ENCODE measurements around the gene PRKN.

Gene PRKN

DNA sequence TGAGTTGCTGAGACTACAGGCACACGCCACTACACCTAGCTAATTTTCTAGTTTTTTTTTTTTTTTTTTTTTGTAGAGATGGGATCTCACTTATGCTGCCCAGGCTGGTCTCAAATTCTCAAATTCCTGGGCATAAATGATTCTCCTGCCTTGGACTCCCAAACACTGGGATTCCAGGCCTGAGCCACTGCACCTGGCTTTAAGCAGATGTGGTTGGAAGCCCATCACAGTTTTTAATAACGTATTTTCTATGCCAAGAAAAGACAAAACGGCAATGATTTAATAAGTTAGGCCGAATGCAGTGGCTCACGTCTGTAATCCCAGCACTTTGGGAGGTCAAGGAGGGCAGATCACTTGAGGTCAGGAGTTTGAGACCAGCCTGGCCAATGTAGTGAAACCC lies 456.6 kb downstream of the PRKN start:
- TF ChIP-seq ZNF514 (tag by site-specific recombination; IDR thresholded peaks at IDR 0.05) (no peak), SETDB1 (IDR thresholded peaks at IDR 0.05; ENCODE audit: insufficient read length, low read length) (no peak), ZNF404 (tag by site-specific recombination; IDR thresholded peaks at IDR 0.05) (no peak), ZNF138 (tag by site-specific recombination; IDR thresholded peaks at IDR 0.05; ENCODE audit: borderline replicate concordance) (no peak), ZNF302 (tag by site-specific recombination; IDR thresholded peaks at IDR 0.05; ENCODE audit: low read depth) (no peak), GLI2 (tag by site-specific recombination; IDR thresholded peaks at IDR 0.05; ENCODE audit: borderline replicate concordance, low read depth) (no peak), ZEB2 (tag by site-specific recombination; IDR thresholded peaks at IDR 0.05) (no peak), ZNF530 (tag by site-specific recombination; IDR thresholded peaks at IDR 0.05; ENCODE audit: low read depth) (no peak), ZNF670 (tag by site-specific recombination; IDR thresholded peaks at IDR 0.05; ENCODE audit: low read depth) (no peak)
- Histone ChIP-seq H3K4me3 (ENCODE audit: low read depth, low read length) (no peak overlapping the region), H3K4me1 (ENCODE audit: control insufficient read depth, insufficient read depth, low read length) (no peaks in the 10 kb centered on the region), H3K27ac (ENCODE audit: extremely low read depth, low read depth, low read length) (no peak overlapping the region), H3K36me3 (ENCODE audit: control insufficient read depth in 2 of 2, insufficient read depth in 1 of 2, low read length in 2 of 2) (no peaks in the 10 kb centered on the region), H3K9me3 (ENCODE audit: control insufficient read depth, insufficient read depth, low read depth, low read length) (no peaks in the 10 kb centered on the region)
- POLR2A ChIA-PET = no interaction called here
- CTCF ChIA-PET = no interaction called here

DNA sequence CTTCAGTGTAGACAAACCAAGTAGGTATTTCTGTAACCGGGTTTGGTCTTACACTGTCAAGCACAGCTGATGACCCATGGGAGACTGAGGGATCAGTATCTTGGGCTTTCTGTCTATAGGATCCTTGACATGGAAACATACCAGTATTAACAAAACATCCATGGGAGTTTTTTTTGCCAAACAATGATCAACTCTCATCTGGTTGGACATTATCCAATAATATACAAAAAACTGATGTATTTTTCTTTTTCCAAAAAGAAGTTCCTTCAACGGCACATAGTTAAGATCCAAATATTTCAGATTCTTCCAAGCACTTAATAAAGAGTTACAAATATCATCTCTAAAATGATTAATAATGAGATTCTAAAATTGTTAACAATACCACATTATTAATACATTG lies 459.9 kb downstream of the PRKN start:
- H3K36me3 ChIP-seq (ENCODE audit: control insufficient read depth in 2 of 2, insufficient read depth in 1 of 2, low read length in 2 of 2) = no peaks in the 10 kb centered on the region
- no peak overlapping the region for H3K27ac ChIP-seq (ENCODE audit: extremely low read depth, low read depth, low read length)
- H3K9me3 ChIP-seq (ENCODE audit: control insufficient read depth, insufficient read depth, low read depth, low read length) = no peaks in the 10 kb centered on the region
- no peak overlapping the region for H3K4me3 ChIP-seq (ENCODE audit: low read depth, low read length)
- ChIA-PET POLR2A (interaction anchor here (0.5 kb wide), 1 partner anchor 520 kb away, joined by 3 read pairs; no protein-coding TSS in a partner anchor), CTCF (no interaction called here)
- H3K4me1 ChIP-seq (ENCODE audit: control insufficient read depth, insufficient read depth, low read length) = no peaks in the 10 kb centered on the region
- TF ChIP-seq OVOL3 (tag by site-specific recombination; IDR thresholded peaks at IDR 0.05) = no peak
- TF ChIP-seq ZNF660 (tag by site-specific recombination; IDR thresholded peaks at IDR 0.05) = no peak
- no peak for TF ChIP-seq ZNF670 (tag by site-specific recombination; IDR thresholded peaks at IDR 0.05; ENCODE audit: low read depth)
- TF ChIP-seq, protein P1, sequence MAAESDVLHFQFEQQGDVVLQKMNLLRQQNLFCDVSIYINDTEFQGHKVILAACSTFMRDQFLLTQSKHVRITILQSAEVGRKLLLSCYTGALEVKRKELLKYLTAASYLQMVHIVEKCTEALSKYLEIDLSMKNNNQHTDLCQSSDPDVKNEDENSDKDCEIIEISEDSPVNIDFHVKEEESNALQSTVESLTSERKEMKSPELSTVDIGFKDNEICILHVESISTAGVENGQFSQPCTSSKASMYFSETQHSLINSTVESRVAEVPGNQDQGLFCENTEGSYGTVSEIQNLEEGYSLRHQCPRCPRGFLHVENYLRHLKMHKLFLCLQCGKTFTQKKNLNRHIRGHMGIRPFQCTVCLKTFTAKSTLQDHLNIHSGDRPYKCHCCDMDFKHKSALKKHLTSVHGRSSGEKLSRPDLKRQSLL (tag by site-specific recombination; IDR thresholded peaks at IDR 0.05) = no peak
- no peak for TF ChIP-seq MYNN (tag by site-specific recombination; IDR thresholded peaks at IDR 0.05; ENCODE audit: borderline replicate concordance)
- TF ChIP-seq ZNF335 (tag by site-specific recombination; conservative IDR thresholded peaks at IDR 0.05) = no peak
- TF ChIP-seq ZNF677 (tag by site-specific recombination; IDR thresholded peaks at IDR 0.05) = no peak
- TF ChIP-seq ZNF548 (tag by site-specific recombination; IDR thresholded peaks at IDR 0.05) = no peak
- no peak for TF ChIP-seq ZNF121 (tag by site-specific recombination; IDR thresholded peaks at IDR 0.05)
- no peak for TF ChIP-seq ZNF529 (tag by site-specific recombination; IDR thresholded peaks at IDR 0.05; ENCODE audit: insufficient replicate concordance)

DNA sequence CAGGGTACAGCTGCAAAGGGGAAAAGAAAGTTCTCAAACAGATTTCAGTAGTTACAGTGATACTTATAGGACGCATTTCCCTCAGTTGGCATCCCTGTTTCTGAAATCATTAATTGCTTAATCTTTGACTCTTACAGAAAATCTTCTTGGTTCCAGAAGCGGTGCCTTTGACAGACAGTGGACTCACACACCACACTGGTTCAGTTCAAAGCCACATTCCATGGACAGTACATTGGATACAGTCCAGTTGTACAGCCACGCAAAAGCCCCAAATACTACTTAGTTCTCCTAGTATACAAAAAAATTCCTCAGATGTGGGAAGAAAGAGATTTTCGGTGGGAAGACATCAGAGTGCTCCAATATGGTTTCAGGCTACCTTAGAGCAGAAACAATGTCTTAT lies 460.4 kb downstream of the PRKN start:
- TF ChIP-seq KLF1 (tag by site-specific recombination; IDR thresholded peaks at IDR 0.05) (no peak), TCF7L2 (IDR thresholded peaks at IDR 0.05; ENCODE audit: borderline replicate concordance, low read depth, low read length) (no peak), FEZF1 (tag by site-specific recombination; IDR thresholded peaks at IDR 0.05) (no peak), ZNF610 (tag by site-specific recombination; IDR thresholded peaks at IDR 0.05; ENCODE audit: borderline replicate concordance) (no peak), ZNF175 (tag by site-specific recombination; IDR thresholded peaks at IDR 0.05) (no peak), HOXA7 (CRISPR knock-in tag; IDR thresholded peaks at IDR 0.05; ENCODE audit: borderline replicate concordance) (no peak), ZNF138 (tag by site-specific recombination; IDR thresholded peaks at IDR 0.05; ENCODE audit: borderline replicate concordance) (no peak), ZNF670 (tag by site-specific recombination; IDR thresholded peaks at IDR 0.05; ENCODE audit: low read depth) (no peak), GLI2 (tag by site-specific recombination; IDR thresholded peaks at IDR 0.05; ENCODE audit: borderline replicate concordance, low read depth) (no peak)
- TF ChIP-seq, protein P2, sequence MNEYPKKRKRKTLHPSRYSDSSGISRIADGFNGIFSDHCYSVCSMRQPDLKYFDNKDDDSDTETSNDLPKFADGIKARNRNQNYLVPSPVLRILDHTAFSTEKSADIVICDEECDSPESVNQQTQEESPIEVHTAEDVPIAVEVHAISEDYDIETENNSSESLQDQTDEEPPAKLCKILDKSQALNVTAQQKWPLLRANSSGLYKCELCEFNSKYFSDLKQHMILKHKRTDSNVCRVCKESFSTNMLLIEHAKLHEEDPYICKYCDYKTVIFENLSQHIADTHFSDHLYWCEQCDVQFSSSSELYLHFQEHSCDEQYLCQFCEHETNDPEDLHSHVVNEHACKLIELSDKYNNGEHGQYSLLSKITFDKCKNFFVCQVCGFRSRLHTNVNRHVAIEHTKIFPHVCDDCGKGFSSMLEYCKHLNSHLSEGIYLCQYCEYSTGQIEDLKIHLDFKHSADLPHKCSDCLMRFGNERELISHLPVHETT (tag by site-specific recombination; IDR thresholded peaks at IDR 0.05) = no peak
- ChIA-PET POLR2A (no interaction called here), CTCF (interaction anchor here (0.6 kb wide), 1 partner anchor 1332 kb away, joined by 4 read pairs; no protein-coding TSS in a partner anchor)

More for the DNA sequence above, 460.4 kb downstream of the PRKN start:
- no peaks in the 10 kb centered on the region for H3K9me3 ChIP-seq (ENCODE audit: control insufficient read depth, insufficient read depth, low read depth, low read length)
- no peak overlapping the region for H3K4me3 ChIP-seq (ENCODE audit: low read depth, low read length)
- no peak overlapping the region for H3K27ac ChIP-seq (ENCODE audit: extremely low read depth, low read depth, low read length)
- no peaks in the 10 kb centered on the region for H3K4me1 ChIP-seq (ENCODE audit: control insufficient read depth, insufficient read depth, low read length)
- H3K36me3 ChIP-seq (ENCODE audit: control insufficient read depth in 2 of 2, insufficient read depth in 1 of 2, low read length in 2 of 2) = no peaks in the 10 kb centered on the region
